HepG2 (cell line): ENCODE measurements around the gene BCAM. TPM values are rescaled to one million over a fixed set of nuclear protein-coding genes. Genes with fewer than 3 reads are reported as not detected.

Experiments used
- ATF2 ChIP-seq: sonication (generic); formaldehyde crosslinking; IDR thresholded peaks from 2 replicates; pipeline ENCODE4 v1.4.0; 2020; ENCODE audit warnings: missing genetic modification reagents
- CBX5 ChIP-seq: sonication (generic); formaldehyde crosslinking; IDR thresholded peaks from 2 replicates; pipeline ENCODE4 v1.4.0; 2020; ENCODE audit warnings: missing genetic modification reagents, borderline replicate concordance
- CCDC6 ChIP-seq: sonication (generic); formaldehyde crosslinking; IDR thresholded peaks from 2 replicates; pipeline ENCODE4 v1.8.1; 2022; ENCODE audit warnings: mild to moderate bottlenecking, missing genetic modification reagents, moderate library complexity
- CHD2 ChIP-seq: IDR thresholded peaks from 2 replicates; pipeline ENCODE4 v1.6.1; 2011; ENCODE audit warnings: low read depth, low read length, improper control_type of control experiment
- ETV6 ChIP-seq: sonication (generic); formaldehyde crosslinking; conservative IDR thresholded peaks from 2 replicates; pipeline ENCODE4 v1.4.0; 2020; ENCODE audit warnings: missing genetic modification reagents
- GABPB1 ChIP-seq: IDR thresholded peaks from 2 replicates; pipeline ENCODE4 v1.6.1; 2016; ENCODE audit warnings: mild to moderate bottlenecking, missing genetic modification reagents, moderate library complexity, missing compliant biosample characterization
- GFI1 ChIP-seq: sonication (generic); formaldehyde crosslinking; IDR thresholded peaks from 2 replicates; pipeline ENCODE4 v1.5.0; 2020; ENCODE audit warnings: missing genetic modification reagents, mild to moderate bottlenecking, borderline replicate concordance
- HDAC6 ChIP-seq: fragments of 200-600 bp; sonication (generic); IDR thresholded peaks from 2 replicates; pipeline ENCODE4 v1.7.0; 2017; ENCODE audit warnings: mild to moderate bottlenecking, antibody characterized with exemption, low read length, low read depth
- JDP2 ChIP-seq: sonication (generic); formaldehyde crosslinking; IDR thresholded peaks from 2 replicates; pipeline ENCODE4 v1.8.1; 2022; ENCODE audit warnings: missing genetic modification reagents, borderline replicate concordance
- KAT7 ChIP-seq: IDR thresholded peaks from 2 replicates; pipeline ENCODE4 v1.6.1; 2018; ENCODE audit warnings: borderline replicate concordance, missing compliant biosample characterization
- NR2F1 ChIP-seq, 2 experiments: fragments of 450-650 bp in 1 of 2; formaldehyde crosslinking in 1 of 2; IDR thresholded peaks; 2 replicates each; pipeline versions ENCODE4 v1.5.0 to v1.6.1; 2016 to 2020; ENCODE audit warnings: mild to moderate bottlenecking in 1 of 2, missing compliant biosample characterization in 1 of 2, missing genetic modification reagents in 1 of 2, moderate library complexity in 1 of 2
- SALL1 ChIP-seq: sonication (generic); formaldehyde crosslinking; IDR thresholded peaks from 2 replicates; pipeline ENCODE4 v1.8.0; 2022; ENCODE audit warnings: mild to moderate bottlenecking, missing genetic modification reagents
- SAP130 ChIP-seq: IDR thresholded peaks from 2 replicates; pipeline ENCODE4 v1.6.1; 2016; ENCODE audit warnings: low read depth
- TARDBP ChIP-seq: sonication (generic); formaldehyde crosslinking; IDR thresholded peaks from 2 replicates; pipeline ENCODE4 v1.8.0; 2022; ENCODE audit warnings: mild to moderate bottlenecking, missing genetic modification reagents
- ZMYM3 ChIP-seq: sonication (generic); formaldehyde crosslinking; IDR thresholded peaks from 2 replicates; pipeline ENCODE4 v1.5.1; 2020; ENCODE audit warnings: mild to moderate bottlenecking, missing genetic modification reagents
- ZNF263 ChIP-seq: sonication (generic); formaldehyde crosslinking; IDR thresholded peaks from 2 replicates; pipeline ENCODE4 v1.4.0; 2020; ENCODE audit warnings: missing genetic modification reagents
- ZNF460 ChIP-seq: sonication (generic); formaldehyde crosslinking; IDR thresholded peaks from 2 replicates; pipeline ENCODE4 v1.5.1; 2020; ENCODE audit warnings: missing genetic modification reagents, mild to moderate bottlenecking, borderline replicate concordance
- ZNF552 ChIP-seq: sonication (generic); formaldehyde crosslinking; IDR thresholded peaks from 2 replicates; pipeline ENCODE4 v1.9.0; 2022; ENCODE audit warnings: missing genetic modification reagents, mild to moderate bottlenecking, borderline replicate concordance
- ZNF687 ChIP-seq: sonication (generic); formaldehyde crosslinking; IDR thresholded peaks from 2 replicates; pipeline ENCODE4 v1.5.1; 2020; ENCODE audit warnings: mild to moderate bottlenecking, missing genetic modification reagents, moderate library complexity
- ZNF770 ChIP-seq: sonication (generic); formaldehyde crosslinking; IDR thresholded peaks from 2 replicates; pipeline ENCODE4 v1.5.0; 2020; ENCODE audit warnings: mild to moderate bottlenecking, missing genetic modification reagents
- polyA plus RNA-seq, 8 experiments: library from polyadenylated mRNA; depleted of rRNA in 3 of 8; stranded (reverse) in 7 of 8; unstranded in 1 of 8; fragments of >200 nt; fragmentation: Illumina TruSeq in 4 of 8; extraction: Trizol in 4 of 8; gene quantifications; 2 replicates each; pipeline versions ENCODE4 v1.2.1 to v1.2.3, GENCODE V29; 2011 to 2016; ENCODE audit warnings: low read depth in 4 of 8, missing spikeins in 1 of 8, mixed read lengths in 1 of 8; ENCODE audit not compliant: insufficient read depth in 1 of 8
- total RNA-seq, 5 experiments: library from RNA; depleted of rRNA; stranded (reverse); fragments of >200 nt; fragmentation: Illumina TruSeq; extraction: Trizol; gene quantifications; 2 replicates each; pipeline ENCODE4 v1.2.3, GENCODE V29; 2016; ENCODE audit warnings: low read depth in 1 of 5

BCAM gene
- total and polyA plus RNA-seq, 2 of the 13 experiments (the other 11 are each of a cell fraction or from before 2014, with no cell fraction given): 51.2 to 62.7 TPM

GRCh38 chr19:44845612-44846454 is 36.9 kb downstream of the BCAM start, which contains the start of gene NECTIN2 (continued):
- TF ChIP-seq ZNF687 (CRISPR knock-in tag) (peak; percentile 76), CHD2 (0 out of 2 replicates have a peak, but pooled peaks have one; percentile 35), GFI1 (CRISPR knock-in tag) (0 out of 2 replicates have a peak, but pooled peaks have one; percentile 27), HDAC6 (no peak), SALL1 (CRISPR knock-in tag) (peak; percentile 78), GABPB1 (peak; percentile 62), ZMYM3 (peak; percentile 79), ZNF460 (peak; percentile 23; the same call in 1 of the 2 replicates), ETV6 (CRISPR knock-in tag) (0 out of 2 replicates have a peak, but pooled peaks have one; percentile 31), CCDC6 (CRISPR knock-in tag) (peak; percentile 10; the same call in 1 of the 2 replicates), KAT7 (CRISPR knock-in tag) (peak; percentile 54; the same call in 1 of the 2 replicates), ZNF263 (CRISPR knock-in tag) (peak; percentile 70), TARDBP (CRISPR knock-in tag) (peak; percentile 71; the same call in 1 of the 2 replicates), ZNF552 (CRISPR knock-in tag) (peak; percentile 74; the same call in 1 of the 2 replicates), NR2F1 (CRISPR knock-in tag; IDR thresholded peaks at IDR 0.05) (no peak), JDP2 (CRISPR knock-in tag) (no peak), ZNF770 (CRISPR knock-in tag) (peak; percentile 98), ATF2 (peak; percentile 81), CBX5 (CRISPR knock-in tag) (peak; percentile 42; the same call in 1 of the 2 replicates), SAP130 (CRISPR knock-in tag) (peak; percentile 72)
